Globus pallidus (tissue), 1 donor: ENCODE measurements around the gene CYP2S1.

ENCODE experiments used
- DNase-seq: peaks from one replicate; pipeline ENCODE4 v3.0.0-alpha.2; 2015; ENCODE audit warnings: low spot score

Gene CYP2S1

GRCh38 chr19:41194157-41194552, 1.1 kb downstream of the CYP2S1 start:
- no peak for DNase-seq

GRCh38 chr19:41195675-41196497, 2.9 kb downstream of the CYP2S1 start:
- DNase-seq, result no peak

DNA sequence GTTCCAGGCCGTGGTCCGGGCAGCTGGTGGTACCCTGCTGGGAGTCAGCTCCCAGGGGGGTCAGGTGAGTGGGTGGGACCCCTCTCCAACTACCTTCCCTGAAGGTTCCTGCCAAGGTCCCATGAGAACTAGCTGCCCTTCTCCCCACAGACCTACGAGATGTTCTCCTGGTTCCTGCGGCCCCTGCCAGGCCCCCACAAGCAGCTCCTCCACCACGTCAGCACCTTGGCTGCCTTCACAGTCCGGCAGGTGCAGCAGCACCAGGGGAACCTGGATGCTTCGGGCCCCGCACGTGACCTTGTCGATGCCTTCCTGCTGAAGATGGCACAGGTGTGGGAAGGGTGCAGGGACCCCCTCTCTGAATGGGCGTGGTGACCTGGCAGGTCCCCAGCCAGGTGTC, 5.5 kb downstream of the CYP2S1 start:
- no peak for DNase-seq

- DNase-seq, result no peak
These were observed 10.4 kb downstream of the CYP2S1 start for GRCh38 chr19:41203371-41203770.

DNA sequence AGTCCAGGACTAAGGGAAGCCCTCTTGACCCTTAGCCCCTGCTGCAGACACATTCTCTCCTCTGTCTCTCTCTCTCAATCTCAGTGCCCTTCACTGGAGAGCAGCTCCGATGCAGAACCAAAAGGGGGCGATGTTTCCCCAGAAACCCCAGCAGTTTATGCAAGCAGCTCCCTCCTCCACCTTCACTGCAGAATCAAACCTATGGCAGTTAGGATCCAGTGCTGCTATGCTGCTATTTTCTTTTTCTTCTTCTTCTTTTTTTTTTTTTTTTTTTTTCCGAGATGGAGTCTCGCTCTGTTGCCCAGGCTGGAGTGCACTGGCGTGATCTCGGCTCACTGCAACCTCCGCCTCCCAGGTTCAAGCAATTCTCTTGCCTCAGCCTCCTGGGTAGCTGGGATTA, 11.3 kb downstream of the CYP2S1 start:
- DNase-seq, result peak; percentile 83

- DNase-seq, result no peak
These were observed 13.0 kb downstream of the CYP2S1 start for GRCh38 chr19:41205995-41206394.

DNA sequence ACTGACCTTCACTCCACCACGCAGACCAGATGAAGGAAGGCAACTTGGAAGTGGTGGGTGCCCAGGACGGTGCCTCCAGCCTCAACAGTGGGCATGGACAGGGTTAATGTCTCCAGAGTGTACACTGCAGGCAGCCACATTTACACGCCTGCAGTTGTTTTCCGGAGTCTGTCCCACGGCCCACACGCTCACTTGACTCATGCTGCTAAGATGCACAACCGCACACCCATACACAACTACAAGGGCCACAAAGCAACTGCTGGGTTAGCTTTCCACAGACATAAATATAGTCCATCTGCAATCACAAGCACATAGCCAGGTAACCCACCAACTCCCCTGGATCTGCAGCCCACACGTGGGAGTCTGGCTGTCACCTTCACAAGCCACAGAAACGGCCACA, 13.4 kb downstream of the CYP2S1 start:
- DNase-seq, result no peak

DNA sequence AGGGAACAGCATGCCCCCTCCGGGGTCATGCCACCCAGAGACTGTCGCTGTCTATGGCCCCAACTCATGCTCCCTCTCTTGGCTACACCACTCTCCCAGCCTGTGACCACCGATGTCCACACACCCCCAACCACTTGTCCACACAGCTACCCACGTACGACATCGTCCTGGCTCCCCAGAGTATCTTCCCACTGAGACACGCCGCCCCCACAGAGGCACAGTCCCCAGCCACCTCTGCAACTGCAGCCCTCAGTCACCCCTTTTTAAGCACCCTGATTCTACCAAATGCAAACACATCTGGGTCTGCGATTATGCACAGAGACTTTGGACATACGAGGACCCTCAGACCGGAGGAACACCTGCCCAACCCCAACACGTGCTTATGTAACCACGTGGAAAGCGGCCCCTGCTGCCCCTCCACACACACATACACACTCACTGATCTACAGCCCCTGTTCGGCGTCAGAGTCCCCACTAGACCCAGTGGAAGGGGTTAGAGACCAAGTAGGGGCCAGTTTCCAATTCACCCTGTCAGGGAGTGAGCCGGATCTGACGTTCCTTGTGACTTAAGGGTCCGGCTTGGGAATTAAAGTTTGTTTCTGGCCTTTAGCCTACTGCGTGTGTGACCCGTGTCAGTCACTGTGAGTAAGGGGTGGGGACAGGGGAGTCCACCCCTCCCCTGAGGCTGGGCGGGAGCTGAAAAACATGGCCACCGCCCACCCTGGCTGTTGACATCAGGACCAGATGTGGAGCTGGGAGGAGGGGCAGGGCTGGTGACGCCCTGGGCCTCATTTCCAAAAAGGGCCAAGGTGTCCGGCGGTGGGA, 14.1 kb downstream of the CYP2S1 start:
- no peak for DNase-seq

GRCh38 chr19:41214161-41214560, 21.1 kb downstream of the CYP2S1 start:
- no peak for DNase-seq

DNA sequence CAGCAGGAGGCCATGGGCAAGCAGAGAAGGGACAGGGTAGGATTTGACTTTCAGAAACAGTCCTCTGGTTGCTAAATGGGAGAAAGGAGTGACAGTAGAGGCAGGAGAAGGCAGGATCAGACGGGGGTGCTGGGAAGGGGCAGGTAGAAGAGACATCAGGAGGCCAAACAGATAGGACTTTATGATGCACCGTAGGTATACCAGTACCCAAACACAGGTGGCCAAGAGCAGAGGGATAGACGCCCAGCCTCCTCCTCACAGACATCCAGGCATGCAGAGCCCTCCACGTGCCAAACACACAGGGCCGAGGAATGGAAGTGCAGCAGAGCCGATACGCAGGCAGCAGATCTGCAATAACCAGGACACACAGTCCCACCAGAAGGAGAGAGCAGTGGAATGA, 24.7 kb downstream of the CYP2S1 start:
- DNase-seq, result no peak

DNA sequence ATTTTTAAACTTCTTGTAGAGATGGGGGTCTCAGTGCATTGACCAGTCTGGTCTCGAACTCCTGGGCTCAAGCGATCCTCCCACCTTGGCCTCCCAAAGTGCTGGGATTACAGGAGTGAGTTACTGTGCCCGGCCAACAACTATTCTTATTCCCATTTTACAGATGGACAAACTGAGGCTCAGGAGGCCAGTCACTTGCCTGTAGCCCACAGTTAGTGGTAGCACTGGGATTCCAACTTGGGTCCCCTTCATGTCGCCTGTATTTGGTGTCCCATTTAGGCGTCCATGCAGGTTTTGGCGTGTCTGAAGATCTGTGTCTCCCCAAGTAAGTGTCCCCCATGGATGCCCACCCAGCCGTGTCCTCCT, 25.2 kb downstream of the CYP2S1 start:
- no peak for DNase-seq

DNA sequence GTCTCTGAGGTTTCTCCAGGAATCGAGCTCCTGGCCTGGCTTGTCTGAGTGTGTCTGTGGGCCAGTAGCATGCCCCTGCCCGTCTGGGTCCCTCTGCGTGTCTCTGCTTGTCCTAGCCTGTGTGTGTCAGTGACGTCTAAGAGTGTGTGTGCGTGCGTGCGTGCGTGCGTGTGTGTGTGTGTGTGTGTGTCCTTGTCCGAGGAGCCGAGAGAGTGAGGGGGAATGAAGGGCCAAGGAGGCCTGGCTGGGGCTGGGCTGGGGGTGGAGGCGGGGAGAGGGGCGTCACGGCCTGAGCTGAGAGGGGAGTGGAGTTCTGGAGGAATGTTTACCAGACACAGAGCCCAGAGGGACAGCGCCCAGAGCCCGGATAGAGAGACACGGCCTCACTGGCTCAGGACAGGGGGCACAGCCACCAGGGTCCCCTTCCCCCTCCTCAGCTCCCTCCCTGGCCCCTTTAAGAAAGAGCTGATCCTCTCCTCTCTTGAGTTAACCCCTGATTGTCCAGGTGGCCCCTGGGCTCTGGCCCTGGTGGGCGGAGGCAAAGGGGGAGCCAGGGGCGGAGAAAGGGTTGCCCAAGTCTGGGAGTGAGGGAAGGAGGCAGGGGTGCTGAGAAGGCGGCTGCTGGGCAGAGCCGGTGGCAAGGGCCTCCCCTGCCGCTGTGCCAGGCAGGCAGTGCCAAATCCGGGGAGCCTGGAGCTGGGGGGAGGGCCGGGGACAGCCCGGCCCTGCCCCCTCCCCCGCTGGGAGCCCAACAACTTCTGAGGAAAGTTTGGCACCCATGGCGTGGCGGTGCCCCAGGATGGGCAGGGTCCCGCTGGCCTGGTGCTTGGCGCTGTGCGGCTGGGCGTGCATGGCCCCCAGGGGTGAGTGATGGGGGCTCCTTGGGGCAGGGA, 25.8 kb downstream of the CYP2S1 start, which contains the start of gene AXL:
Gene AXL (plus strand): TSS at position 609 of the 893 bp plus-strand sequence. CDS start 170 bp downstream, at position 779.
- DNase-seq, result peak; percentile 65

GRCh38 chr19:41219924-41220567, 27.0 kb downstream of the CYP2S1 start:
- no peak for DNase-seq

DNA sequence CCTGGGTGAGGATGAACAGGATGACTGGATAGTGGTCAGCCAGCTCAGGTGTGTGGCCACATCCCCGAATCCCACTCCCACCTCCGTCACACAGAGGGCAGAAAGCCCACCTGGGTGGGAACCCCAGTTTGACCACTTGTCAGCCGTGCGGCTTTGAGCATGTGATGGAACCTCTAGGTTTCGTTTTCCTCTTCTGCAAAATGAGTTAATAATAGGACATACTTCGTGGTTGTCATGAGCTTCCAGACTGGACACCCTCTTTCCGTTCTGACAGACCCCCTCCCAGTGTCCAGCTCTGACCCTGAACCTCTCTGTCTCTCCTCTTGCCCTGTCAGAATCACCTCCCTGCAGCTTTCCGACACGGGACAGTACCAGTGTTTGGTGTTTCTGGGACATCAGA, 27.8 kb downstream of the CYP2S1 start:
- DNase-seq, result no peak

GRCh38 chr19:41221514-41222205, 28.6 kb downstream of the CYP2S1 start:
- DNase-seq, result no peak

DNA sequence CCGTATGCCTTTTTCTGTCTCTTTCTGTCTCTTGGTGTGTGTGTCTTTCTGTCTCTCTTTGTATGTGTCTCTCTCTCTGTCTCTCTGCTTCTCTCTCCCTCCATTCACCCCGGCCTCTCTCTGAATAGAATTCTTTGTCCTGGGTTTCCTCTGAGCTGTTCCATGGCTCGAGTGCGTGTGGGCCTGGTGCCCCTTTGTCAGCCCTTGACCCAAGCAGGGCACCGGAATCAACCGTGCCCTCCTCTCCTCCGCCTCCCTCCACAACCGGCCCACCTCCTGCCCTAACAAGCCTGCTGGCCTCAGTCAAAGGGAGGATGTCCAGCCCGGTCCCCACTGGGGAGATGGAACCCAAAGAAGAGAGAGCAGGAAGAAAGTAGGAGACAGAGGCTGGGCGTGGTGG, 29.2 kb downstream of the CYP2S1 start:
- no peak for DNase-seq

DNA sequence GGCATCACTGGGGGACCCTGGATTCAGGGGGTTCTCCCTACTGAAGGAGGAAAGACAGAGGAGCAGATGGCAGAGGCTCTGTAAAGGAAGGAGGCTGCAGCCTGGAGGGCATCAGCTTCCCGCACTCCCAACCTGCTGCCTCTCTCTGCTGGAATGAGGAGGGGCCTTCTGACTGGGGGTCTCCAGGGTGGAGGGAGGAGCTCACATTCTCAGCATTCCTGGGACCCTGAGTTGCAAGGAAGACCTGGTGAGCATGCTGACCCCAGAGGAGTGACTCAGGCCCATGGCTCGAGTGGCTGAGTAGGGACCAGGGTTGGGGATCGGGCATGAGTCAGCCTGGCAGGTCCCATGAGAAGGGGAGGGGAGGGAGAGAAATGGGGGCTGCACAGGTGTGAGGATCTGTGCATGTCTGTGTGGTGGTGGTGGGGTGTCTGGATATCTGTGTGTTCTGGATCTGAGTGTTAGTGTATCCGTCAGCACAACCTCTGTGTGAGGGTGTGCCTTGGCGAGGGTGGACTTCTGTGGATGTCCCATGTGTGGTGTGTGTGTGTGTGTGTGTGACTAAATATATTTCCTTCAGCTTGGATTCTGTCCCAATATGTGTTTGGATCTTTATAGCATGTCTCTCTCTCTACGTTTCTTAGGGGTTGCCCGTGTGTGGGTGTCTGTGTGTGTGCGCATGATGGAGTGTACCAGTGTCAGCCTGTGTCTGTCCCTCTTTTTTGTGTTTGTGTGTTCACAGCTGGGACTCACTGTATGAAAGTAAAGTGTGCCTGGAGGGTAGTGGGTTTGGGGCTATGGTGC, 30.6 kb downstream of the CYP2S1 start:
- DNase-seq, result no peak

- DNase-seq, result no peak
These were observed 31.6 kb downstream of the CYP2S1 start for GRCh38 chr19:41224632-41225031.

DNA sequence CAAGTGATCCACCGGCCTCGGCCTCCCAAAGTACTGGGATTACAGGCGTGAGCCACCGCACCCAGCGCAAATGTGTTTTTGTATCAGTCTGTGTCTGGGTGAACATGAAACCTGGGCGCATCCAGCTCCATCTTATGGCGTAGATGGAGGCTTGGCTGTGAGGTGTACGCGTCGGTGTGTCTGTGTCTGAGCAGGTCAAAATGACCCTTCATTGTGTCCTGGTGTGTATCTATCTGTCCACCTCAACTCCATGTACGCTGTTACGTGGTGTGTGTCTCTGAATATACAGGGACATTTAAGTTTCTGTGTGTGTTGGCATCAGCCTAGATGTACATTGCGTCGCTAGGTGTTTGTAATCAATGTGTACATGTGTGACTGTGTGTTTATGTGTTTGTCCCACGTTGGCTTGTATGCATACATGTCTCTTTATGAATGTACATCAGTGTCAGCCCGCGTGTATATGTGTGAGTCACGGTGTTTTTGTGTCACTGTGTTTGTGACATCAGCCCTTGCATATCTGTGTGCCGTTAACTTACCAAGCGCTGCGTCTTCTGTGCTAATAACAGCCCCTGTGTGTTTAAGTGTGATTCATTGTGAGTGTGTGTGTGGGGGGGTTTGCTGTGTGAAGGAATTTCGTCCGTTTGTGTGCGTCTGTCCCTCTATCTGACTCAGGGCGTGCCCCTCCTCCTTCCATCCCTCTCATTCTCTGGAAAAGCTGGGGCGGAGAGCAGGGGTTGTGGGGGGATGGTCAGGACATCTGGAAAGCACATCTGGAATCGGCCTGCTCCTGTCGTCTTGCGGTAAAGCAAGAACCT, 32.4 kb downstream of the CYP2S1 start:
- DNase-seq, result no peak
